GM12872 (cell line): ENCODE data around the gene JAKMIP3.

Source experiments
- TF ChIP-seq, protein P1 (sequence below): IDR thresholded peaks from 3 replicates; pipeline ENCODE4 v1.5.1; 2011; ENCODE audit warnings: low read depth, mild to moderate bottlenecking, low read length, moderate library complexity; ENCODE audit not compliant: insufficient read depth

JAKMIP3 gene

GRCh38 chr10:132112611-132113010 is 46.9 kb downstream of the JAKMIP3 start:
- TF ChIP-seq, protein P1, sequence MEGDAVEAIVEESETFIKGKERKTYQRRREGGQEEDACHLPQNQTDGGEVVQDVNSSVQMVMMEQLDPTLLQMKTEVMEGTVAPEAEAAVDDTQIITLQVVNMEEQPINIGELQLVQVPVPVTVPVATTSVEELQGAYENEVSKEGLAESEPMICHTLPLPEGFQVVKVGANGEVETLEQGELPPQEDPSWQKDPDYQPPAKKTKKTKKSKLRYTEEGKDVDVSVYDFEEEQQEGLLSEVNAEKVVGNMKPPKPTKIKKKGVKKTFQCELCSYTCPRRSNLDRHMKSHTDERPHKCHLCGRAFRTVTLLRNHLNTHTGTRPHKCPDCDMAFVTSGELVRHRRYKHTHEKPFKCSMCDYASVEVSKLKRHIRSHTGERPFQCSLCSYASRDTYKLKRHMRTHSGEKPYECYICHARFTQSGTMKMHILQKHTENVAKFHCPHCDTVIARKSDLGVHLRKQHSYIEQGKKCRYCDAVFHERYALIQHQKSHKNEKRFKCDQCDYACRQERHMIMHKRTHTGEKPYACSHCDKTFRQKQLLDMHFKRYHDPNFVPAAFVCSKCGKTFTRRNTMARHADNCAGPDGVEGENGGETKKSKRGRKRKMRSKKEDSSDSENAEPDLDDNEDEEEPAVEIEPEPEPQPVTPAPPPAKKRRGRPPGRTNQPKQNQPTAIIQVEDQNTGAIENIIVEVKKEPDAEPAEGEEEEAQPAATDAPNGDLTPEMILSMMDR, result no peak

- TF ChIP-seq, protein P1, result no peak
Observed at GRCh38 chr10:132113206-132113605, 47.5 kb downstream of the JAKMIP3 start.

DNA sequence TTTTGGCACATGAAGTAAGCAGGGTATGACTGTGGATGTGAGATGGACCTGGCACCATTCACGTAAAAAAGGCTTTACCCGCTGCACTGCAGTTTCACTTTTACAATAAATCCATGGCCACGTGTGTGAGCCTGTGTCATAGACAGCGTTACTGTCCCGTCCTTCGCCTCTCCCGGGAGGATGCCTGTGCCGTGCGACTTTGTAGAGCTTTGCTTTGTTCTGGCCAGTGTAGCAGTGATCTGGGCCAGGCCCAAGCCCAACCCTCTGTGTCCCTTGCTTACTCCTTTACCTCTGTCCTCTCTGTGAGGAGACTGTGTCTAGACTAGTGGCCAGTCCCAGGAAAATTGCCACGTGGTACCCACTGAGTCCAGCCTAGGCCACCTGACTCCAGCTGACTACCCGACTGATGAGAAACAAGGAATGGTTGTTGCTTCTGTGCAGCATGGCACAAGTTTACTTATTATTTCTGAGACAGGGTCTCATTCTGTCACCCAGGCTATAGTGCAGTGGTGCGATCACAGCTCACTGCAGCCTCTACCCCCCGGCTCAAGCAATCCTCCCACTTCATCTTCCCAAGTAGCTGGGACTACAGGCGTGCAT is 48.1 kb downstream of the JAKMIP3 start:
- TF ChIP-seq, protein P1, result no peak

DNA sequence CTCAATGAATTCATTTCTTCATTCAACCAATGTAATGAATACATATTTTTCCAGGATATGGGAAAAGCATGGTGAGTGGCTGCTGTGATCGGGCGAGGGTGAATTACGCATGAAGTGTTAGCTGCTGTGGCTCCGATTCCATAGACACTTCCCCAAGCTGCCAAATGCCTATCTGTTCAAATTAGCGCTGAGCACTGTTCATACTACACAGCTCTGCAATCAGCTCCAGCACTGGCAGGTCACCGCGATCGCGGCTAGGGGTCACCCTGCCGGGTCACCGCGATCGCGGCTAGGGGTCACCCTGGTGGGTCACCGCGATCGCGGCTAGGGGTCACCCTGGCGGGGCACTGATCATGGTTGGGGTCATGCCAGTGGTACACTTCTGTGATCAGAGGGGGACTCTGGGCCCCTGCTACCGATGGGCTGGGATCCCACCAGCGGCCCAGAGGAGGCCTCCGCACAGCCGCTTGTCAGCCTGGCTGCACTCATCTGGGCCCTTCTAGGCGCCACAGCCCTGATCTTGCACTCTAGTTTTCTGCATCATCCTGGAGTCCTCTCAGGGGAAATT is 49.3 kb downstream of the JAKMIP3 start:
- TF ChIP-seq, protein P1, result no peak
